GM19452 (cell line): Measurements from ENCODE around the gene INPP5A.
"Not testable (repeated sequence)": the region's sequence is repeated elsewhere in the genome, so short reads cannot be mapped to it uniquely, and the experiment has no call there.

Source experiments
- ATAC-seq: cut with Tn5 transposase; IDR thresholded peaks from one replicate; pipeline ENCODE4 v1.9.1; 2021; ENCODE audit not compliant: unreplicated experiment

INPP5A gene

GRCh38 chr10:132808383-132809231 is 271.0 kb downstream of the INPP5A start:
- ATAC-seq = no peak

GRCh38 chr10:132809232-132810140 is 271.9 kb downstream of the INPP5A start:
- no peak for ATAC-seq

GRCh38 chr10:132810141-132810806 is 272.7 kb downstream of the INPP5A start:
- ATAC-seq = no peak

GRCh38 chr10:132810807-132811700 is 273.5 kb downstream of the INPP5A start:
- ATAC-seq = no peak

GRCh38 chr10:132811891-132812481 is 274.4 kb downstream of the INPP5A start:
- ATAC-seq = no peak

DNA sequence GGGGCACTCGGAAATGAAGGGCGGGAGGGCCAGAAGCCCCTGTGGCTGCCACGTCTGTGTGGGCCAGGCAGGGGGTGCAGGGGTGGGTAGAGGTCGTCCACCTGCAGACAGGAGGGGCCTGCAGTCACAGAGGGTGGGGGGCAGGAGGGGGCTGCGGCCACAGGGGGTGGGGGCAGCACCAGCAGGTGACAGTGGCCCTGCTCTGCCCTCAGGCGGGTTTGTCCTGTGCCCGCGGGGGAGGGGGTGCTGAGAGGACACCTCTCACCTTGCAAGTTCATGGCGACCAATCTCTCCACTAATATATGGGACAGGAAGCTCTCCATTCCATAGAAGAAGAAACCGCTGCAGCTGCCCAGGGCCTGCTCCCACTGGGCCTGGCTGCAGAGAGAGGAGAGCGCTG is 274.9 kb downstream of the INPP5A start:
- ATAC-seq = no peak

GRCh38 chr10:132813001-132813401 is 275.4 kb downstream of the INPP5A start:
- no peak for ATAC-seq

DNA sequence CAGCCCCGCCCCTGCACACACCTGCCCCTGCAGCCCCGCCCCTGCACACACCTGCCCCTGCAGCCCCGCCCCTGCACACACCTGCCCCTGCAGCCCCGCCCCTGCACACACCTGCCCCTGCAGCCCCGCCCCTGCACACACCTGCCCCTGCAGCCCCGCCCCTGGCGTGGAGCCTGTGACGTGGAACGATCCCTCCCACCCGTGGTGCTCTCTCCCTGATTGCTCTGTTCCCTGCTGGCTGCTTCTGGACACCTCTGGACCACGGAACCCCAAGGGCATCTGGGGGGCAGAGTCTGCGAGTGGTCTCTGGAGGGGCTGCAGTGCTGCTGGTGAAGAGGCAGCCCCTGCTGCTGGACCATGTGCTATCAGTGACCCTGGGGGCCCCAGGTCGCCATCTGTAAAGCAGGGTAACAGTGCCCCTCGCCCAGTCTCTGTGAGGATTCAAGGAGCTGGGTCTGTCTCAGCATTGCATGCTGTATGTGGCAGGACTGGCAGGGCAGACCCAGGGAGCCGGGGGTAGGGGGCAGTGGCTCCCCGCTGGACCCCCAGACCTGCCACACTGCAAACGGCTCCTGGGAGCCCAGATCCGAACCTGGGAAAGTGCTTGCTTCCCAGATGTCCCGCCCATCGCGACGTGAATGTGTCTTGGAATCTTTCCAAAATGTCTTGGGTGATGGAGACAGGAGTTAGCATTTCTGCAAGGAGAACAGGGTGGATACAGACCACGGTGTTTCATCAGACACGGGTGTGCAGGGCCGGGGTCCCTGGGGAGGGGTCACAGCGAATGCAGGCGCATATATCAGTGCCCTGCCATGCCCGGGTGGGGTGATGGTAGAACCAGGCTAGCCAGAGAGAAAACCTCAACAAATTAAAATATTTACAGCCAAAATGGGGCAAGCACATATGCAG is 276.2 kb downstream of the INPP5A start:
- ATAC-seq = no peak

DNA sequence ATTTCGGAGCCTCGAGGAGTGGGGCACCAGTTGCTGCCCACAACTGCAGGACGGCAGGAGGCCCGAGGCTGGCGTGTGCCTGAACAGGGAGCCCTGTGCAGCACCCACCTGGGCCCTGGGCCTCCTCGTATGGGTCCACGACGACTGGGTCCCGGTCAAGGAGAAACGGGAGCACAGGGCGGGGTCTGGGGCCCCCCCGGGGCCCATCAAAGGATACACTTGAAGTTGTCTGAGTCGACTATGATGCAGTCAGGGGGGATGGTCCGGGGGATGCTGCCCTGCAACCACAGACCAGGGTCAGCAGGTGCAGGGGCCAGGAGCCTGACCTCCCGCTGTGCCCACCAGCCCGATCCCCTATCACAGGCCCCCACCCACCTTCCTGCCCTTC is 276.9 kb downstream of the INPP5A start:
- no peak for ATAC-seq

- no peak for ATAC-seq
Measured at GRCh38 chr10:132815168-132815857, 277.7 kb downstream of the INPP5A start.

DNA sequence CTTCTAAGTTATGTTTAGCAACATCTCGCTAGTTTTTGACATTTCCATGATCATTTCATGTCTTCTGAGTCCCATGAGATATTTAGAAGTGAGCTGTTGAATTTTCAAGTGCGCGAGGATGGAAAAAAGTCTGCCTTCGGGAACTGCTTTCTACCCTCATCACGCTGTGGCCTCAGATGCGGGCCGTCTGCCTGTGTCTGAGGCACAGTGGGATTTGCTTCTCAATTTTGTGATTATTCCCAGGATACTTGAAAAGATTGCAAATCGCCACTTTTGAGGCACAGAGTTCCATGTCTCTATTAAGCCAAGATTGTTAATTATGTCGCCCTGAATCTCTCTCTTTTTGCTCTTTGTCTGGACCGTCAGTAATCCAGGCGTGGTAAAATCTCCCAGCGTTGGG is 279.1 kb downstream of the INPP5A start:
- no peak for ATAC-seq

DNA sequence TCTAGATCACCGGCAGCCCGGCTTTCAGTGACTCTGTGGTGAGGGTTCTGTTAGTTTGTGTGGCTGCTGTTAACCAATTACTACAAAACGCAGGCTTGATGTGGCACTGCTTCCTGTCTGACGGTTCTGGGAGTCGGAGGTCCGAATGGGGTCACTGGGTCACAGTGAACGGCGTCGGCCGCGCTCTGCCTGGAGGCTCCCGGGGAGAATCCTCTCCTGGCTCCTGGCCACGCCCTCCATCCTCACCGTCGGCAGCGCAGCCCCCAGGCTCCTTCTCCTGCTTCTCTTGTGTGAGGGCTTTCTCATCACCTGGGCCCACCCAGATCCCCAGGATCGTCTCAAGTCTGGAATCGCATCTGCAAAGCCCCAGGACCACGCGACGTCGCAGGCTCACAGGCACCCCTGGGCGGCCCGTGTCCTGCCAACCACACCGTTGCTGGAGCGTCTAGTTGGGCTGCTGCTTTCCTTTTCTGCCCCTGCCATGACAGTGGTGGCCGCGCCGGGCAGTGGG is 280.2 kb downstream of the INPP5A start:
- no peak for ATAC-seq

DNA sequence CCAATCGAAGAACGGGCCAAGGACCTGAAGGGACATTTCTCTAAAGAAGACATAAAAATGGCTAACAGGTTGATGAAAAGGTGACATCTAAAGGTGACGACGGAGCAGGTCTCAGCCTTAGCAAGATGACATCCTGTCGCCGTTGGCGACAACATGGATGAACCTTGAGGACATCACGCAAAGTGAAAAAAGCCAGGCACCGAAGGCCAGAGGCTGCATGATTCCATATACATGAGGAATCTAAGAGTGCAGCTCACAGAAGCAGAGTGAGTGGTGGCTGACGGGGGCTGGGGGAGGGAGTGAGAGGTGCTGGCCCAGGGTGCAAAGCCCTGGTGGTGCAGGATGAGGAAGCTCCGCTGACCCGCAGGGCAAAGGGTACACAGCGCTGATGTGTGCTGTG is 282.5 kb downstream of the INPP5A start:
- no peak for ATAC-seq

DNA sequence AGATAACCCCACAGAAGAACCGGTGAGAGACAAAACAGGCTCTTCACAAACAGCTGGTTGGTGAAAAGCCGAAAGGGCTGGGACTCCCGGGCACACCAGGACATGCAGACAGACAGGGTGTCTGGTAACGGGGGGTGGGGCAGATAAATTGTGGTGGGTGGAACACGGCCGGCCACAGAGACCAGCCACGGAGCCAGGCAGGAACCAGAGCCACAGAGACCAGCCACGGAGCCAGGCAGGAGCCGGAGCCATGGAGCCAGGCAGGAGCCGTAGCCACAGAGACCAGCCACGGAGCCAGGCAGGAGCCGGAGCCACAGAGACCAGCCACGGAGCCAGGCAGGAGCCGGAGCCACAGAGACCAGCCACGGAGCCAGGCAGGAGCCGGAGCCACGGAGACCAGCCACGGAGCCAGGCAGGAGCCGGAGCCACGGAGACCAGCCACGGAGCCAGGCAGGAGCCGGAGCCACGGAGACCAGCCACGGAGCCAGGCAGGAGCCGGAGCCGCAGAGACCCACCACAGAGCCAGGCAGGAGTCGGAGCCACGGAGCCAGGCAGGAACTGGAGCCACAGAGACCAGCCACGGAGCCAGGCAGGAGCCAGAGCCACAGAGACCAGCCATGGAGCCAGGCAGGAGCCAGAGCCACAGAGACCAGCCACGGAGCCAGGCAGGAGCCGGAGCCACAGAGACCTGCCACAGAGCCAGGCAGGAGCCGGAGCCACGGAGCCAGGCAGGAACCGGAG is 288.4 kb downstream of the INPP5A start:
- ATAC-seq = not testable (repeated sequence)

- no peak for ATAC-seq
Measured at GRCh38 chr10:132826524-132827422, 289.2 kb downstream of the INPP5A start.

GRCh38 chr10:132827423-132827789 is 289.8 kb downstream of the INPP5A start:
- no peak for ATAC-seq
